Mucosa of descending colon (tissue), 3 donors: Measurements from ENCODE around the gene SGMS1. TPM values are rescaled to one million over a fixed set of nuclear protein-coding genes. Genes with fewer than 3 reads are reported as not detected.

Source experiments
- ATAC-seq: fragments of 200-7000 bp; cut with Tn5 transposase; one replicate; pipeline ENCODE4 v1.9.1; 2020; ENCODE audit warnings: mild to moderate bottlenecking, moderate library complexity
- DNase-seq, 3 donors: peaks; one replicate each; pipeline ENCODE4 v3.0.0-alpha.2; 2020
- H3K36me3 ChIP-seq: fragments of 200-600 bp; one replicate; pipeline ENCODE4 v1.8.0; 2021; ENCODE audit warnings: low read depth, mild to moderate bottlenecking
- H3K4me1 ChIP-seq: fragments of 200-600 bp; one replicate; pipeline ENCODE4 v1.8.0; 2021; ENCODE audit warnings: low read depth, mild to moderate bottlenecking
- H3K4me3 ChIP-seq: fragments of 200-600 bp; one replicate; pipeline ENCODE4 v1.8.0; 2021; ENCODE audit warnings: mild to moderate bottlenecking
- H3K9me3 ChIP-seq: fragments of 200-600 bp; one replicate; pipeline ENCODE4 v1.8.0; 2021; ENCODE audit warnings: mild to moderate bottlenecking
- intact Hi-C, 2 donors: fragments of 100-400 bp; cut with DNase I in 1 of 2; cut with micrococcal nuclease in 1 of 2; formaldehyde crosslinking; loops; one replicate each; pipeline versions ENCODE4 v1.11.0 to v1.11.1; 2022; cut with DNase I, micrococcal nuclease
- total RNA-seq, 3 donors: library from RNA; stranded (reverse); fragmentation: NEBNext Ultra II Directional in 2 of 3; extraction: Animal tissue kit (Norgen Biotek cat#: 25700) in 2 of 3; gene quantifications; one replicate each; pipeline versions ENCODE4 v1.2.1 to v1.2.4, GENCODE V29; 2021 to 2023
- TF ChIP-seq, protein P1 (sequence below): fragments of 200-600 bp; IDR thresholded peaks from one replicate; pipeline ENCODE4 v1.8.0; 2022; ENCODE audit warnings: antibody characterized with exemption, mild to moderate bottlenecking
- donor health status: DM: no; HTN: no; CAD: no; lungs with moderate emphysema.
- donor health status: DM: no; HTN: no; CAD: no.
- donor health status: DM: no; HTN: yes; CAD: no.

Gene SGMS1
- total RNA-seq, 3 donors from 2014 or later: 14.4 to 28.4 (median 20.0) TPM

DNA sequence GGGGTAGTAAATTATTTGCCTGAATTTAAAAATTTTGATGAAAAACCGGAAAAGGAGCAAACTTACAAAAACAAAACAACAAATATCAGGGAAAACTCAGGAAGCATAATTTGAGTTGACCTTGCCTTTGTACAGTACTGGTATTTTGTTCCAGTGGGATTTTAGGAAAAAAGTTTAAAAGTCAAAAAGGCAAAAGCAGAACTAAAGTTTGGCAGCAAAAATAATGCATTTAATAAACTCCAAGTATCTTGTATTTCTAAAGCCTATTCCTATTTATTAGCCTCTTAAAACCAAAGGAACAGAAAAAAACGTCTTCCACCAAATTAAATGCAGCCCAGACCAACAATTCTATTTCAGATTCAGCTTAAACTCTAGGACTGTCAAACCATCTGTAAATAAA lies 281.8 kb downstream of the SGMS1 start:
- TF ChIP-seq, protein P1, sequence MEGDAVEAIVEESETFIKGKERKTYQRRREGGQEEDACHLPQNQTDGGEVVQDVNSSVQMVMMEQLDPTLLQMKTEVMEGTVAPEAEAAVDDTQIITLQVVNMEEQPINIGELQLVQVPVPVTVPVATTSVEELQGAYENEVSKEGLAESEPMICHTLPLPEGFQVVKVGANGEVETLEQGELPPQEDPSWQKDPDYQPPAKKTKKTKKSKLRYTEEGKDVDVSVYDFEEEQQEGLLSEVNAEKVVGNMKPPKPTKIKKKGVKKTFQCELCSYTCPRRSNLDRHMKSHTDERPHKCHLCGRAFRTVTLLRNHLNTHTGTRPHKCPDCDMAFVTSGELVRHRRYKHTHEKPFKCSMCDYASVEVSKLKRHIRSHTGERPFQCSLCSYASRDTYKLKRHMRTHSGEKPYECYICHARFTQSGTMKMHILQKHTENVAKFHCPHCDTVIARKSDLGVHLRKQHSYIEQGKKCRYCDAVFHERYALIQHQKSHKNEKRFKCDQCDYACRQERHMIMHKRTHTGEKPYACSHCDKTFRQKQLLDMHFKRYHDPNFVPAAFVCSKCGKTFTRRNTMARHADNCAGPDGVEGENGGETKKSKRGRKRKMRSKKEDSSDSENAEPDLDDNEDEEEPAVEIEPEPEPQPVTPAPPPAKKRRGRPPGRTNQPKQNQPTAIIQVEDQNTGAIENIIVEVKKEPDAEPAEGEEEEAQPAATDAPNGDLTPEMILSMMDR: no peak
- intact Hi-C loops: no loop called here
- H3K4me1 ChIP-seq: no peaks in the 10 kb centered on the region
- DNase-seq (no peak), ATAC-seq (no peak)
- no peaks in the 10 kb centered on the region for H3K9me3 ChIP-seq
- no peak overlapping the region for H3K4me3 ChIP-seq
- no peaks in the 10 kb centered on the region for H3K36me3 ChIP-seq

DNA sequence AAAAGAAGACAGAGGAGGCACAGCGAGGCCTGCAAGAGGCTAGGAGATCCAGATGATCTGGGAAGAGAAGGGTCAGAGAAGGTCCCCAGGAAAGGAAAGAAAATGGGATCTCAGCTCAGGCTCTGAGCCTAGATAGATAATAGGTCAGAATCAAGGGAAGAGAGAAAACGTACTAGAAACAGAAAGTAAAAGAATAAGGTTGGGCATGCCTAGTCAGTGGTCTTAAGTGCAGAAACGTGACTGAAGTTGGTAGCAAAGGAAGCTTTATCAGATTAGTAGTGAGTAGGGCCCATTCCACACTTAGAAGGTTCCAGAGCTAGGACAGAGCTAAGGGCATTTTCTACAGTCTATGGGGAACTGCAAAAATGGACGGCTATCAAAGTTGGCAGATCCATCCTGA lies 287.6 kb downstream of the SGMS1 start:
- TF ChIP-seq, protein P1: no peak
- DNase-seq (no peak), ATAC-seq (no peak)
- Histone ChIP-seq H3K4me3 (no peak overlapping the region), H3K9me3 (no peaks in the 10 kb centered on the region), H3K36me3 (no peaks in the 10 kb centered on the region), H3K4me1 (no peaks in the 10 kb centered on the region)
- intact Hi-C loops: no loop called here

DNA sequence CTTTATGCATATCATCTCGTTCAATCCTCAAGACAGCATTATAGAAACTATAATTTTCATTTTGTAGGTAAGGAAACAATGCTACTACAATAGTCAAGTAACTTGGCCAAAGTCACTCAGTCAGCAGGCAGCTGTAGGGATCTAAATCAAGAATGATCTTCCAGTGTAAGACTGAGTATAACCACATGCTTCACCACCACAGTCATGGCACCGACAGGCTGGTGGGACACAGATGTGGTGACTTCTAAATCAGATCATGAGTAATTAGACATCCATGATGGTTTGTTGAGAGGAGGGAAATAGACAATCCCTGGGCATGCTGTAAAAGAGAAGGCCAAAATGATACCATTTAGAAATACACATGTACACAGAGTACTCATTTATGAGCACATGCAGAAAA lies 288.4 kb downstream of the SGMS1 start:
- no peaks in the 10 kb centered on the region for H3K9me3 ChIP-seq
- H3K4me1 ChIP-seq: no peaks in the 10 kb centered on the region
- H3K36me3 ChIP-seq: no peaks in the 10 kb centered on the region
- DNase-seq (no peak), ATAC-seq (no peak)
- no peak overlapping the region for H3K4me3 ChIP-seq
- intact Hi-C loops: no loop called here
- TF ChIP-seq, protein P1: no peak

DNA sequence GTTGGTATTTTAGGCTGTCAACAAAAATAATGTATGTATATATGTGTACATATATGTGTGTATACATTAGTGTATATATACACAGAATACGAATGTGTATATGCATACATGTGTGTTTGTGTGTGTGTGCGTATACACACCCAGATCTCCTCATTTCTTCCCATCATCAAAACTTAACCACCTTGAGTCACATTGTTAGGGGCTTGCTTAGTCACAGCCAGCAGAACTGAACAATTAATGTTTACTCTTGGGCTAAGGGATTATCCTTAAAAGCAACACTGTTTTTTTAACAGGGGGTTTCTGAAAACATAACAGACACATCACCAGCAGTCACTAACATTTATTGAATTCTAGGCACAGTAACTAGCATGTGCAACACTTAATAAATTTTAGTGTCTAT lies 289.5 kb downstream of the SGMS1 start:
- Histone ChIP-seq H3K36me3 (no peaks in the 10 kb centered on the region), H3K9me3 (no peaks in the 10 kb centered on the region), H3K4me3 (no peak overlapping the region), H3K4me1 (no peaks in the 10 kb centered on the region)
- no peak for DNase-seq
- ATAC-seq: no peak
- intact Hi-C loops: no loop called here
- TF ChIP-seq, protein P1: no peak

DNA sequence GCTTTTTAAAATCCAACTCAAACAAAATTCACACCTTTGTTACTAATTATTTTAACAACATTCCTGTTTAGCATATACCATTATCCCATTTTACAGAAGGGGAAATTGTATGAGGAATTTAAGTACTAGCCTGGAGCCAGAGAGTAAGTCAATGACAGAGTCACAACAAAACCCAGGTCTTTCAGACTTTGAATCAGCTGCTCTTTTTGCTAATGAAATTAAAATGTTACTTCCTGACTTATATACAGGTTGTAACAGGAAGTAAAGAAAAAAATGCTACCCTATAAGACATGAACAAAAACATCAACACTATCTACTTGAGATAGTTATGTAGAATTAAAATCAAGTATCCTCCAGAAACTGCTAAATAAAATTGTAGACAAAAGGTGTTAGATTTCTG lies 289.9 kb downstream of the SGMS1 start:
- TF ChIP-seq, protein P1: no peak
- H3K9me3 ChIP-seq: no peaks in the 10 kb centered on the region

More for the DNA sequence above, 289.9 kb downstream of the SGMS1 start:
- Histone ChIP-seq H3K4me3 (no peak overlapping the region), H3K4me1 (no peaks in the 10 kb centered on the region), H3K36me3 (no peaks in the 10 kb centered on the region)
- DNase-seq (no peak), ATAC-seq (no peak)
- intact Hi-C loops: no loop called here
